Measurements from ENCODE around the gene SHISA5.

GRCh38 chr3:48519277-48519643 is 15.3 kb upstream of the SHISA5 start:
- TF ChIP-seq CTCF (IDR thresholded peaks at IDR 0.05; ENCODE audit: poor library complexity) (no peak), EZH2phosphoT487 (IDR thresholded peaks at IDR 0.05; ENCODE audit: low read depth, severe bottlenecking, unreplicated experiment) (no peak), EZH2 (IDR thresholded peaks at IDR 0.05; ENCODE audit: borderline replicate concordance) (no peak)
